ENCODE measurements around the gene ALPI.

ALPI gene

GRCh38 chr2:232482301-232483238, 26.6 kb downstream of the ALPI start:
- Histone ChIP-seq H3K36me3 (ENCODE audit: control insufficient read depth, insufficient read depth, low read length) (no peaks in the 10 kb centered on the region), H3K4me1 (ENCODE audit: control insufficient read depth, insufficient read depth, low read length, poor library complexity, severe bottlenecking) (no peaks in the 10 kb centered on the region), H3K4me3 (ENCODE audit: extremely low read depth, insufficient read depth, low read length, poor library complexity, severe bottlenecking) (no peak overlapping the region), H3K27ac (ENCODE audit: low read depth, low read length, severe bottlenecking) (no peak overlapping the region), H3K9me3 (ENCODE audit: control insufficient read depth, low read length) (no peaks in the 10 kb centered on the region)
- 90 to 93% methylated on average over 13 to 22 of the region's 31 CpGs for WGBS, 2 experiments (ENCODE audit: insufficient coverage in 2 of 2)

- no peak overlapping the region for H3K27ac ChIP-seq (ENCODE audit: low read depth, low read length, severe bottlenecking)
- H3K4me1 ChIP-seq (ENCODE audit: control insufficient read depth, insufficient read depth, low read length, poor library complexity, severe bottlenecking), result no peaks in the 10 kb centered on the region
- 80 to 87% methylated on average over 8 to 10 of the region's 10 CpGs for WGBS, 2 experiments (ENCODE audit: insufficient coverage in 2 of 2)
- no peaks in the 10 kb centered on the region for H3K9me3 ChIP-seq (ENCODE audit: control insufficient read depth, low read length)
- no peaks in the 10 kb centered on the region for H3K36me3 ChIP-seq (ENCODE audit: control insufficient read depth, insufficient read depth, low read length)
- no peak overlapping the region for H3K4me3 ChIP-seq (ENCODE audit: extremely low read depth, insufficient read depth, low read length, poor library complexity, severe bottlenecking)
Observed at GRCh38 chr2:232483311-232483922, 27.5 kb downstream of the ALPI start.

DNA sequence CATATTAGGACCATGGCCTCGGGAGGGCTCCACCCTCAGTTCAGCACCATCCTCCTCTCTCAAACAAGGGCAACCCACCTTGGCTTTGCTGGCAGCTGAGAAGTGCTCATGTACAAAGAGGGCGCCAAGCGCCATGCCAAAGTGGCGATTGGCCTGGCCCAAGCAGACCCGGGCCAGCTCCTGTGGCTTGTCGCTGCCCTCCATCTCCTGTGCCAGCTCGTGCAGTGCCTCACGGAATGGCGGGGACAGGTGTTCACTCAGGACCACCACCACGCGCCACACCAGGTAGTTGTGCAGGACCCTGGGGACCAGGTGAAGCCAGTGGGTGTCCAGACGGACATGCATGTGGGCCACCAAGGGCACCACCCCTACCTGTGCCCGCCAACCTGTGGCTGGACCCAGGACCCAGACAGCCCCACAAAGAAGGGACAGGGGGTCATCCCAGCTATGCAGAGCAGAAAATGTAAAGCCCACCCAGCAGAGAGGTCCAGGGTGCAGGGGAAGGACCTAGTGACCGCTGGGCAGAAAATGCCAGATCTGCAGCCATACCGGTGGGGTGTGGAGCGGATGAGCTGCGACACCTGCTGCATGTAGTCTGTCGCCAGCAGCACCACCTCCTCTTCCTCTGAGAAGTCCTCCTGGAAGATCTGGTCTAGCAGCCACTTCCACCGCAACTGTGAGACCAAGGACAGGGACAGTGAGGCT, 28.1 kb downstream of the ALPI start:
- Histone ChIP-seq H3K4me3 (ENCODE audit: extremely low read depth, insufficient read depth, low read length, poor library complexity, severe bottlenecking) (no peak overlapping the region), H3K4me1 (ENCODE audit: control insufficient read depth, insufficient read depth, low read length, poor library complexity, severe bottlenecking) (no peaks in the 10 kb centered on the region), H3K36me3 (ENCODE audit: control insufficient read depth, insufficient read depth, low read length) (no peaks in the 10 kb centered on the region), H3K27ac (ENCODE audit: low read depth, low read length, severe bottlenecking) (no peak overlapping the region), H3K9me3 (ENCODE audit: control insufficient read depth, low read length) (no peaks in the 10 kb centered on the region)
- 91 to 92% methylated on average over 18 of the region's 19 CpGs for WGBS, 2 experiments (ENCODE audit: insufficient coverage in 2 of 2)

GRCh38 chr2:232484628-232485347, 28.8 kb downstream of the ALPI start:
- H3K27ac ChIP-seq (ENCODE audit: low read depth, low read length, severe bottlenecking), result no peak overlapping the region

GRCh38 chr2:232485348-232485756, 29.4 kb downstream of the ALPI start:
- Histone ChIP-seq H3K27ac (ENCODE audit: low read depth, low read length, severe bottlenecking) (no peak overlapping the region), H3K4me1 (ENCODE audit: control insufficient read depth, insufficient read depth, low read length, poor library complexity, severe bottlenecking) (no peaks in the 10 kb centered on the region), H3K9me3 (ENCODE audit: control insufficient read depth, low read length) (no peaks in the 10 kb centered on the region), H3K4me3 (ENCODE audit: extremely low read depth, insufficient read depth, low read length, poor library complexity, severe bottlenecking) (no peak overlapping the region), H3K36me3 (ENCODE audit: control insufficient read depth, insufficient read depth, low read length) (no peaks in the 10 kb centered on the region)
- WGBS, 2 experiments (ENCODE audit: insufficient coverage in 2 of 2), result 12 to 14% methylated on average over 12 to 18 of the region's 22 CpGs

More at GRCh38 chr2:232484628-232485347, 28.8 kb downstream of the ALPI start:
- Histone ChIP-seq H3K36me3 (ENCODE audit: control insufficient read depth, insufficient read depth, low read length) (no peaks in the 10 kb centered on the region), H3K9me3 (ENCODE audit: control insufficient read depth, low read length) (no peaks in the 10 kb centered on the region), H3K4me1 (ENCODE audit: control insufficient read depth, insufficient read depth, low read length, poor library complexity, severe bottlenecking) (no peaks in the 10 kb centered on the region), H3K4me3 (ENCODE audit: extremely low read depth, insufficient read depth, low read length, poor library complexity, severe bottlenecking) (no peak overlapping the region)
- WGBS, 2 experiments (ENCODE audit: insufficient coverage in 2 of 2), result 86 to 91% methylated on average over 11 of the region's 12 CpGs

DNA sequence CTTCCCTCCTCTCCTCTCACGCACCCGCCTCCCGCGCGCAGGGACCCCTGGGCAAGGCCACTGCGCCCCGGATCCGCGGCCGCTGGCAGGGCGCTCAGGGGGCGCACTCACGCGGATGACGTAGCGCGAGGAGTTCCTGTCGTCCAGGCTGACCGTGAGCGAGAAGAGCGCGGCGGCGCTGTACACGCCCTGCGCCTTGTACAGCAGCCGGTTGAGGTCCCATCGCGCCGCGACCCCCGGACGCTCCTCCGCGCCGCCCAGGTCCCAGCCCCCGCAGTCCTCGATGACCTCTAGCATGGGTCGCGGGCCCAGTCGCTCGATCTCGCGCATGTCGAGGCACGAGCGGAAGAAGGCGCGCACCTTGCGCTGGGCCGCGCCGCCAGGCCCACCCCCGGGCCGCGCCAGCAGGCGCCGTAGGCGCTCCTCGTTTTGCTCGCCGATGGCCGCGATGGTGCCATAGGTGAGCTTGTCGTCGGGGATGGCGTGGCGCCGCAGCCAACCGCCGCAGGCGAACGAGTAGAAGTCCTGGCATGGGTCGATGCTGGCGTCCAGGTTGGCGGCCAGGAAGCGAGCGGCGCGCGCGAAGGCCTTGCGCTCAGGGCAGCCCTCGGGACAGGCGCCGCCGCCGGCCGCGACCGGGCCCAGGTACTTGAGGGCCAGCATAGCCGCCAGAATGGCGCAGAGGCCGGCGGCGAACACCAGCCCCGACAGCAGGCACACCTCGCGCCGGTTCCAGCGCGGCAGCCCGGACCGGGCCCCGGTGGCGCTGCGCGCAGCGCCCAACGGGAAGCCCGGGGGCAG, 30.0 kb downstream of the ALPI start:
- Histone ChIP-seq H3K4me1 (ENCODE audit: control insufficient read depth, insufficient read depth, low read length, poor library complexity, severe bottlenecking) (no peaks in the 10 kb centered on the region), H3K27ac (ENCODE audit: low read depth, low read length, severe bottlenecking) (no peak overlapping the region), H3K4me3 (ENCODE audit: extremely low read depth, insufficient read depth, low read length, poor library complexity, severe bottlenecking) (no peak overlapping the region), H3K36me3 (ENCODE audit: control insufficient read depth, insufficient read depth, low read length) (no peaks in the 10 kb centered on the region), H3K9me3 (ENCODE audit: control insufficient read depth, low read length) (no peaks in the 10 kb centered on the region)
- WGBS, 2 experiments (ENCODE audit: insufficient coverage in 2 of 2), result 3 to 4% methylated on average over 75 to 101 of the region's 111 CpGs

GRCh38 chr2:232486558-232487384, 30.8 kb downstream of the ALPI start:
- no peaks in the 10 kb centered on the region for H3K9me3 ChIP-seq (ENCODE audit: control insufficient read depth, low read length)
- no peaks in the 10 kb centered on the region for H3K4me1 ChIP-seq (ENCODE audit: control insufficient read depth, insufficient read depth, low read length, poor library complexity, severe bottlenecking)
- WGBS, 2 experiments (ENCODE audit: insufficient coverage in 2 of 2), result 4 to 6% methylated on average over 51 to 58 of the region's 74 CpGs
- no peak overlapping the region for H3K4me3 ChIP-seq (ENCODE audit: extremely low read depth, insufficient read depth, low read length, poor library complexity, severe bottlenecking)
- no peak overlapping the region for H3K27ac ChIP-seq (ENCODE audit: low read depth, low read length, severe bottlenecking)
- H3K36me3 ChIP-seq (ENCODE audit: control insufficient read depth, insufficient read depth, low read length), result no peaks in the 10 kb centered on the region

DNA sequence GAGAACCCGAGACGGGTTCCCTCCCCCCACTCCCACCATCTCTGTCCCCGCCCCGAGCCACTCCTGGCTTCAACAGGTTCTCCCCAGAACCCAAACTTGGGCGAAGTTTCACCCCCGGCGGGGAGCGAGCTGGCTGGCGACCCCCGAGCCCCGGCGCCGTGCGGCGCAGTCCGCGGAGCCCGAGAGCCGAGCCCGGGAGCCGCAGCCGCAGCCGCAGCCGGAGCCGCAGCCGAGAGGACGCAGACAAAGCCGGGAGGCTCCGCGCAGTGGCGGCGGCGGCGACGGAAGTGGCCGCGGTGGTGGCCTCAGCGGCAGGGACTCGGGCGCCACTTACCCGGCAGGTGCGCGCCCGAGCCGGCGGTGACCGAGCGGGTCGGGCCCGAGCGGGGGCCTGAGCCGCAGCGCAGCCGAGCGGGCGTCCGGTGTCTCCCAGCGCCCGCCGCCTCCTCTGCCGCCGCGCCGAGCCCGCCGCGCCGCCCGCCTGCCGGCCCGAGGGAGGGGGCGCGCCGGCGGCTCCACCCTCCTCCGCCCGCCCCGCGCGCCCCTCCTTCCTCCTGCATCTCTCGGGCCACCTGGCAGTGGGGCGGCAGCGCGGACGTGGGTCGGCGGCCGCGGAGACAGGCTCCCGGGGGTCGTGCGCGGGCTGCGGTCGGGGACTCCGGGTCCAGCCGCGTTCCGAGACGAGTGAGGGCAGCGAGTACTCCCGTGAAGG, 31.6 kb downstream of the ALPI start, which contains the start of gene ECEL1:
Gene ECEL1 (minus strand): TSS at position 450 of the 712 bp plus-strand sequence. CDS start 1,181 bp downstream, outside the sequence.
- whole genome bisulfite sequencing, 2 experiments (ENCODE audit: insufficient coverage in 2 of 2), result 0 to 1% methylated on average over 43 to 82 of the region's 102 CpGs
- Histone ChIP-seq H3K36me3 (ENCODE audit: control insufficient read depth, insufficient read depth, low read length) (no peaks in the 10 kb centered on the region), H3K9me3 (ENCODE audit: control insufficient read depth, low read length) (no peaks in the 10 kb centered on the region), H3K27ac (ENCODE audit: low read depth, low read length, severe bottlenecking) (no peak within 1 kb of the TSS), H3K4me3 (ENCODE audit: extremely low read depth, insufficient read depth, low read length, poor library complexity, severe bottlenecking) (peak within 1 kb of the TSS; percentile 11), H3K4me1 (ENCODE audit: control insufficient read depth, insufficient read depth, low read length, poor library complexity, severe bottlenecking) (no peaks in the 10 kb centered on the region)

Data from mesodermal cell (in vitro differentiated cells).